COLO829 (cell line): ENCODE measurements around the gene SRR.

Experiments
- DNase-seq: peaks from one replicate; pipeline ENCODE4 v3.0.0; 2012; ENCODE audit warnings: low spot score

Gene SRR

DNA sequence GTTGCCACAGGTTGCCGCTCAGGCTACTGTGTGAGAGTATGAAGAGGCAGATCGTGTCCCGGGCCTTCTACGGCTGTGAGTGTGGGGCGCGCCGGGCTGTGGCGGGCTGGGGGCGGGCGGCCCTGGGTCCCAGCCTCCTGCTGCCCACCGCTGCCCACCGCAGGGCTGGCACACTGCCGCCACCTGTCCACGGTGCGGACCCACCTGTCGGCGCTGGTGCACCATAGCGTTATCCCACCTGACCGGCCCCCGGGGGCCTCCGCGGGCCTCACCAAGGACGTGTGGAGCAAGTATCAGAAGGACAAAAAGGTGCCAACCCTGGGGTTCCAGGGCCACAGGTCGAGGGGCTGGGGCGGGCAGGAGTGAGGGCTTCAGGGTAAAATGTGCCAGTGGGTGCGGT is 68.4 kb downstream of the SRR start:
- no peak for DNase-seq

DNA sequence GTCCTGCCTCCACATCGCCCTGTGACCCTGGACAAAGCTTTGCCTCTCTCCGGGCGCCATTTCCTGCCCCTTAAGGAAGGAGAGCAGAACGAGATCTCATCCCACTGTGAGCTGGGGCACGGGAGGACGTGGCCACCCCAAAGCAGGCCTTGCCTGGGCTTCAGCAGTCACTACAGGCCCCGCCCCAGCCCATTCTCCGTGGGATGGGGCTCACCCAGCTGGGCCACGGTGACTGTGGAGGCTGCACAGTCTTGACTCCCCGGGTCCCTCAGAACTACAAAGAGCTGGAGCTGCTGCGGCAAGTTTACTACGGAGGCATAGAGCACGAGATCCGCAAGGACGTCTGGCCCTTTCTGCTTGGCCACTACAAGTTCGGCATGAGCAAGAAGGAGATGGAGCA is 68.9 kb downstream of the SRR start:
- DNase-seq = no peak

DNA sequence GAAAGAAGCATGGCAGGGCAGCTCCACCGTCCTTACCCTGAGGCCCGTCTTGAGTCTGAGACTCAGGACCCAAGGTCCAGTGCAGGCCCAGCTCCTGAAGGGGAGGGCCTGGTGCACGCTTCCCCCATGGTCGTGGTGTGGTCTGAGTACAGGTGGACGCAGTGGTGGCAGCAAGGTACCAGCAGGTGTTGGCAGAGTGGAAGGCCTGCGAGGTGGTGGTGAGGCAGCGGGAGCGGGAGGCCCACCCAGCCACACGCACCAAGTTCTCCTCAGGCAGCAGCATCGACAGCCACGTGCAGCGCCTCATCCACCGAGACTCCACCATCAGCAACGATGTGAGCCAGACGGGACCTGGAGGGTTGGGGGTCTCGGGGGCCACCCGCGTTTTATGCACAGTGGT is 69.4 kb downstream of the SRR start:
- DNase-seq = no peak
